Activated T-cell treated with anti-CD3 and anti-CD28 coated beads, Interleukin-2, amount 50 U/mL, for 1 hour (primary cell): ENCODE measurements around the gene NGEF.
"Not testable (repeated sequence)": the region's sequence is repeated elsewhere in the genome, so short reads cannot be mapped to it uniquely, and the experiment has no call there.

Experiments used
- DNase-seq: peaks from one replicate; pipeline ENCODE4 v3.0.0-alpha.2; 2020

Gene NGEF

DNA sequence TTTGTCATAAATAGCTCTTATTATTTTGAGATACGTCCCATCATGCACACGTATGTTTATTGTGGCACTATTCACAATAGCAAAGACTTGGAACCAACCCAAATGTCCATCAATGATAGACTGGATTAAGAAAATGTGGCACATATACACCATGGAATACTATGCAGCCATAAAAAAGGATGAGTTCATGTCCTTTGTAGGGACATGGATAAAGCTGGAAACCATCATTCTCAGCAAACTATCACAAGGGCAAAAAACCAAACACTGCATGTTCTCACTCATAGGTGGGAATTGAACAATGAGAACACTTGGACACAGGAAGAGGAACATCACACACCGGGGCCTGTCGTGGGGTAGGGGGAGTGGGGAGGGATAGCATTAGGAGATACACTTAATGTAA, 6.6 kb upstream of the NGEF start:
- DNase-seq: not testable (repeated sequence)

DNA sequence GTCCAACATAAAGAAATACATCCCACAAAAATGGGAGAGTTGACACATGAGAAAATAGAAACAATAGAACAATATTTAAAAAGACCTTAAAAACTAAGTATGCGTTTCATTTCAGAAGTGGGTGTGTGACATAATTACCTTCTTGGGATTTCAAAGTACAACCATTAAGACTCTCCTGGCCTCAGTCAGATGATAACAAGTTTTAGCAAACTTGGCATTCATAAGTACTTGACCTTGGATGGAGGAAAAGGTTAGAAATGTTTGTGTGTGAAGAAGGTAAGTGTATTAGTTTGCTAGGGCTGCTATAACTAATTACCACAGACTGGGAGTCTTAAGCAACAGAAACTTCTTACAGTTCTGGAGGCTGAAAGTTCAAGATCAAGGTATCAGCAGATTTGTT, 4.9 kb upstream of the NGEF start:
- DNase-seq: no peak

DNA sequence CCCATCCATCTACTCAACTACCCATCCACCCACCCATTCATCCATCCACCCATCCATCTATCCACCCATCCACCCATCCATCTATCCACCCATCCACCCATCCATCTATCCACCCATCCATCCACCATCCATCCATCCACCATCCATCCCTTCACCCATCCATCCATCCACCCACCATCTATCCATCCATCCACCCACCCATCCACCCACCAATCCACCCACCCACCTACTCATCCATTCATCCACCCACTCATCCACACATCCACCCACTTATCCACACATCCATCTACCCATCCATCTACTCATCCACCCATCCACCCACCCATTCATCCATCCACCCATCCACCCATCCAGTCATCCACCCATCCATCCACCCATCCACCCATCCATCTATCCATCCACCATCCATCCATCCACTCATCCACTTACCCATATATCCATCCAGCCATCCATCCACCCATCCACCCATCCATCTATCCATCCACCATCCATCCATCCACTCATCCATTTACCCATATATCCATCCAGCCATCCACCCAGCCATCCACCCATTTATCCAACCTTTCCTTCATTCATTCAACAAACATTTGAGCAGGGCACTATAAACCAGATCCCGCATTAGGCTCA, 2.1 kb upstream of the NGEF start:
- DNase-seq: no peak

DNA sequence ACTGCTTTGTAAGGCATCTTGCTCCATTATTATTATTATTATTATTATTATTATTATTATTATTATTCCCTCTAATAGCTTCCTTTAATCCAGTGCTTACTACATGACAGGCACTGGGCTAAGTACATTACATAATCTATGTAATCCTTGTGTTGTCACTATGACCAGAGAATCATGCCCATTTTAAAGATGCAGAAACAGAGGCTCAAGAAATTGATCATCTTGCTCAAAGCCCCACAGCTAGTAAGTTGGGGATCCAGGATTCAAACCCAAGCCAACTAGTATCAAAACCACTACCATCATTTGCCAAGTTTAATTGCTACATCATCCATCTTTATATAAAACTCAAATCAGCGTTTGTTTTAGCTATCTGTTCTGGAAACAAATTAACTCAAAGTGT, 594 bp upstream of the NGEF start:
- no peak for DNase-seq

DNA sequence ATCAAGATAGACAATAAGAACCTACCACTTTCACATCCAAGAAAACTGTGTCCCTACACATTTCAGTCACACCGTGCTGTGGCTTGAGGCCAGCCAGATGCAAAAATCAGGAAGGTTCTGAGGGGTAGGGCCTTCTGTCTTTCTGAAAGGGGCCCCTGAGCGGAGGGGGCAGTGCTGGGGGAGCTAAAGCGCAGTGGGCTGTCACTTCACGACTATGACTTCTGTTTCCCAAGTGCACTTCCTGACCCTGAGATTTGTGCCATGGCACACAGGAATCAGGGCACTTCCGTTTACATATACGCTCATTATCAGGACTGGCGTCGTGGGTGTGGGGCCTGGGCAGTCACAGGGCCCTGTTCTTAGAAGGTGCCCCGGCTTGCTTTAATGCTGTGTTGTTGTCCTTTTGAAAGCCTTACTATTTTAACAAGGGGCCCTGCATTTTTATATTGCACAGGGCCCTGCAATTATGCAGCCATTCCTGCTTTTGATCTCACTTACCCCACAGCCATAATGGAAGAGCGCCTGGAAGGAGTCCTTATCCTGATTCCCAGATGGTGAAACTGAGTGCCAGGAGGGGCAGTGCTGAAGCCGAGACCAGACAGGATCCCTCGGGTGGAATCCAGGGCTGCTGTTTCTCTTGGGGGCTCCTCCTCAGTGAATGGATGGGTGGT, 620 bp downstream of the NGEF start:
- DNase-seq: no peak

DNA sequence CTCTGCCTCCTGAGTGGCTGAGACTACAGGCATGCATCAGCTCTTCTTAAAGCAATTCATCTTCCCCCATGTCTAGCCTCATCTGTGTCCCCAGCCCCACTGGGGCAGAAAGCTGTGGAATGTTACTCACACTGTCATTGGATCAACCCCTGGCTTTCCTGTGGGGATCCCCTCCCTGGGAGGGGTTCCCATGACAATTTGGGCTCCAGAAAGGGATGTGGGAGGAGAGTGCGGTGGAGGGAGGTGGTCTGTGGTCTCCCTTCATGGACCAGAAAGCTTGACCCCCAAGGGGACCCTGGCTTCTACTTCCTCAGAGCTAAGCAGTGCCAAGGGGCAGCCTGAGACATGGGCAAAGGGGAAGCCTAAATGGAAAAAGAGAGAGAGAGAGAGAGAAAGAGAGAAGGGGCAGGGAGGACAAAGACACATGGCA, 1.3 kb downstream of the NGEF start:
- DNase-seq: no peak

DNA sequence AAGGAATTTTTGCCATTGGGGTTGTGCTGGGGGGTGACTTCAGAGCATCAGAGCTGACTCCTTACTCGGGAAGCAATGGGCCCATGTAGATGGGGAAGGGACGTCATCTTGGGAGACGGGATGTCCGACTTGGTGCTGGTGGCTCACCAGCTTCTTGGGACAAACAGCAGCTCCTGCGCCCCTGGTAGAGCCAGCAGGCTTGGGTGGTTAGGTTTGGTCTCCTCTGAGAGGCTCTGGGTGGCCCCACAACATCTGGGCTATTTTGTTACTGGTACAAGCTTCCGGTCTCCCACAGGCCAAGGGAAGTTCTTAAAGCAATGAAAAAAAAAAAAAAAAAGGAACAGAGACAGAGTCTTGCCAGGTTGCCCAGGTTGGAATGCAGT, 1.8 kb downstream of the NGEF start:
- no peak for DNase-seq

DNA sequence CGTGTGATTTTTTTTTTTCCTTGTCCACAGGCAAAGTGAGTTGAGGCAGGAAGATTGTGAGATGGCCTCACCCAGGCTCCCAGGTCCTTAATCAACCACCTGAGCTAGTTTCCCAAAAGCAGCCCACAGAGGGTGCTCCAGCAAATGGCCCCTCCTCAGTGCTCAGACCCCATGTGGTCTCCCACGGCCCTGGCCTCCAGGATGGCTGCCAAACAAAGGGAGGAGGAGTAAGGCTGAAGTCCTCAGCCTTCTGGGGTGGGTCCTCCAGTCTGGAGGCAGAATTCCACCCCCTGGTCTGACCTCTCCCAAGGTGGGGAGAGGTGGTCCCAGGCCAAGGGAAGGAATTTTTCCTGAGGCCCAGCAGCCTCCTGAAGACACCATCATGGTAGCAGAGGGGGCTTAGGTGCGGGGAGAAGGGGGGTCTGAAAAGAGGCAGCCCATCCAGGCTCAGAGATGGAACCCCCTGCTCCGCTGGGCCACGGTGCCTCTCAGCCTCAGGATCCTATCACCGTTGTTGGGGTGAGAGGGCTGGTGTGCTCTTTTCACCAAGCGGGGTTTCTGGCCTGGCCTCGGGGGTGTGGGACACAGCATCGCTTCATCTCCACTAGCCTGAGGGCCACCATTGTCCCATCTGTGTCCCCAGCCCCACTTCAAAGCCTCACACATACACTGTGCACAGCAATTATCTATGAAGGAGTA, 2.3 kb downstream of the NGEF start:
- no peak for DNase-seq

DNA sequence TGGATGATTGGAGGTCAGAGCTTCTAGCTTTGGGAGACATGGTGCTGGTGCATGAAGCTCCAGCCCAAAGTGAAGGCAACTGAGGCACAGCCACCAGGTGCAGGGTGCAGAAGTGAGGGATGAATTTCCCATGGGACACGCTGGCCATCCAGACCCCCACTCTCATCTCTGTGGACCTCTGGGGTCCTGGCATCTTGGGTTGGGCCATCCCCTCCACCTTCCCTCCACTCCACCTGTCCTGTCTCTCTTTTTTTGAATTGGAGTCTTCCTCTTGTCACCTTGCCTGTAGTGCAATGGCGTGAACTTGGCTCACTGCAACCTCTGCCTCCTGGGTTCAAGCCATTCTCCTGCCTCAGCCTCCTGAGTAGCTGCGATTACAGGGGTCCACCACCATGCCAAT, 3.4 kb downstream of the NGEF start:
- no peak for DNase-seq

DNA sequence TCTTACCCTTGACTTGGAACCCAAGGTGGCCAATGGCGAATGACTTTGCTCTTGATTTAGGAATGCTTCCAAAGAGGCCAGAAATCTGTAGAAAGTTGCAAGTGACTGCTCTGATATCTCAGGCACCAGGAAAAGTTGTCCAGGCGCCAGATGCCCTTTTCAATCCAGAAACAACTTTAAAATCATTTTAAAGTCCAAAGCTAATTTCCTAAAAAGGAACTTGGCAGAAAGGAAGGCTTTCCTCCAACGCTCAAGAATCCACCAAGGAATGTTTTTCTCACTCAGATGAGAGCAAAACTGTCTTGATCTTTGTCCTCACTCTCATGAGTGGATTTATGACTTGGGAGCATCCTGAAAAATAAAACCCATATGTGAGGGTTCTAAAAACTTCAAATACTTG, 5.3 kb downstream of the NGEF start:
- DNase-seq: no peak

DNA sequence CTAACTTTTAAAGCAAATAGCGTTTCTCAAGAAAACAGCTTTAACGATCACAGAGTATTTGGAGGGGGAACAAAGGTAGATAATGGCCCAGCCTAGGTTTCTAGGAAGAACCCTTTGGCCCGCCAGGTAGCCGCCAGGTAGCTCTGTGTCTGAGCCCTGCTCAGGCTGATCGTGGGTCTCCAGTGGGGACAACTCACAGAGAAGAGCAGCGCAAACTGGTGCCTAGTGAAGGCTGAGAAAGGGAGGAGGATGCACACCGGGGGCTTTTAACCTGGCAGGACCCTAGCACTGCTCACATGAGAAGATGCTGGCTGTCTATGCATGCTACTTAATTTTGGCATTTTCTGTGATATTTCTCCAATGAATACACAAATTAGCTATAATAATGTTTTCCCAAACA, 5.8 kb downstream of the NGEF start:
- DNase-seq: no peak

DNA sequence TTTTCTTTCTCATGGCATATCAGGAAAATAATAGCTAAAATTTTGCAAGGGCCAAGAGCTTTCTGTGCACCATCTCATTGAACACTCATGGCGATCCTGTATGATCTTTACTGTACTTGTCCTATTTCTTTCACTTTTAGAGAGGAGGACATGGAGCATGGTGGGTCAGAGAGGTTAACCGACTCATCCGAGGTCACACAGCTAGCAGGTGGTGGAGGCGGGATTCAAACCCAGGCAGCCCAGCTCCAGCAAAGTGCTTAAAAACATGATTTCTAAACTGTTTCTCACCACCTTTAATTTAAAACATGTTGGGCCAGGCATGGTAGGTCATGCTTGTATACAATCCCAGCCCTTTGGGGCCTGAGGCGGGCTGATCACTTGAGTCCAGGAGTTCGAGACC, 6.4 kb downstream of the NGEF start:
- no peak for DNase-seq

DNA sequence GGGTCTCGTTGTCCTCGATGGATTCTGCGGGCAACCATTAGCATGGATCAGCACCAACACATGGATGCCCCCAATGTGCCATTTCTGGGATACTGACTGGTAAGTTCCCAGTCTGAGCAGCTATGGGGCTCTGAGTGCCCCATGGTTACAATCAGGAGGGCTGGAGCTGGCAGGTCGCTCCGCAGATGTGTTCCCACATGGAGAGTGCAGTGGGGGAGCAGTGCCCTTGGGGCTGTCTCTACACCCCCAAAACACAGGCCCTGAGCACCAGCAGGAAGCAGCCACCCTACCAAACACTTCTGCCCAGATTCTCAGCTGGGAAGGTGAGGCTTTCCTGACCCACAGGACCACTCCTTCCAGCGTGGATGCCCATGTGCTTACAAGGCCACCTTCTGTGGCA, 8.0 kb downstream of the NGEF start:
- DNase-seq: no peak

DNA sequence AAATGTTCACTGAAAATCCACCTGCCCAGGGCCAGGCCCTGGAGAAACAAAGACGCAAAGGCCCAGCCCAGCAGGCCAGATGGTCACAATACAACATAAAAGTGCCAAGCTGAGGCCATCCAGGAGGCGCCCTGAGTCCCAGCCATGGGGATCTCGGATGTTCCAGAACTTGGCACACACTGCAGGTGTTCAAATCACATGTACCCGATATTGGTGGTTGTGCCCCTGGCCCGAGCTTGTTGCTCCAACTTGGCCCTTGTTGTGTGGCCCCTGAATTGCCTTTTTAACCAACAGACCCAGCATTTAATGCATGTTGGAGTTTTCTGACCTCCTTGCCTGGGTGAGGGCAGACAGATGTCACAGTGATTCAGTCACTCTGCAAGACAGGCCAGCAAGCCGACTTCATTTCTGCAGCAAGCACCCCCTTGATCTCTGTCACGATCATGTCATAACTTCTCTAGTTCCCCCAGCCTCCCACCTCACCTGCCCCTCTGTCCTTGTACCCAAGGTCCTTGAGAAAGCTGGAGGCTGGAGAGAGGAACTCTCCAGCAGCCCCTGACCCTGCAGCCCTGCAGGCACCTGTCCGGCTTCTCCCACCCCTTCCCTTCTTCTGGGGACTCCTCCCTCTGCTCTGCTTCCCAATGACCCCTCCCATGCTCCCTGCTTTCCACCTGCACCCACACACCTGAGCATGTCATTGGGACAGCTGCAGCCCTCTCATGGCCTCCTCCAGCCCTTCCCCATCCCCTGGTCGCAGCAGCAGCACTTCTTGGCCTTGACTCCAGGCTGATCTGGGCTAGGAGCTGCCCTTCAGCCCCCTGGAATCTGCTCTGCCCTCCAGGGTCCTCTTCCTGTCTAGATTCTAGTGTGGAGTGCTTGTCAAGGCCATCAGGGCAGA, 9.1 kb downstream of the NGEF start:
- no peak for DNase-seq

DNA sequence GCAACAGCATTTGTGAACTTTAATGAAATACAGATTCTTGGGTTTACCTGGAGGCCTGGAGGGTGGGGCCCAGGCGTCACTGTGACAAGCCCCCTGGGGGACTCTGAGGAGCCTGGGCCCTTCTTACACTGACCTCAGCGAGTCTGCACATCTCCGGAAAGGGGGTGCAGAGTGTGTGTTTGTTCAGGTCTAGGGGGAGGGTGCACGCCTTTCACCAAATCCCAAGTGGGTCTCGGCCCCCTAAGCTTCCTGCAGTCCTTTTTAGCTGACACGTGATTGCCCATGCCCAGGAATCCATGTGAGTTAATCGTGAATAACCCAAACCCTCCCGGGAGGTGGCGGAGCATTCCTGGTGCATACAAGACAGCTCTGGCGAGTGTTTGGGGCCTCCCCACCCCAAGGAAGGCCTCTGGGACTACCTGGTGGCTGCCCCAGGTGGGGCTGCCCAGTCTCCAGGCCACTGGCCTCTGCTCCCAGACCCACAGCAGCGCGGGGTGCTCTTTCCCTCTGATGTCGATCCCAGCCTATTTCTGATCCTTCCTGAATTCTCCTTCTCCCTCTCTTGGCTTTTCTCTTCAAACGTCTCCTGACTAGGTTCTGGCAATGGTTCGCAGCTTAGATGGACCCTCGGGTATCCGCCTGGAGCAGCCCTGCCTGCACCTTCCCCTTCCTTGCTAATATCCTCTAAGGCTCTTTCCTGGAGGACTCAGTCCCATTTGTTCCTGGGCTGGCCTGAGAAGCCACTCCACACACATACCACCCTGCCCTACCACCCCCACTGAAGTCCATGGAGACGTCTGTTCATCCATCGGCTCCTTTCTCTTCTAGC, 10.0 kb downstream of the NGEF start:
- no peak for DNase-seq

DNA sequence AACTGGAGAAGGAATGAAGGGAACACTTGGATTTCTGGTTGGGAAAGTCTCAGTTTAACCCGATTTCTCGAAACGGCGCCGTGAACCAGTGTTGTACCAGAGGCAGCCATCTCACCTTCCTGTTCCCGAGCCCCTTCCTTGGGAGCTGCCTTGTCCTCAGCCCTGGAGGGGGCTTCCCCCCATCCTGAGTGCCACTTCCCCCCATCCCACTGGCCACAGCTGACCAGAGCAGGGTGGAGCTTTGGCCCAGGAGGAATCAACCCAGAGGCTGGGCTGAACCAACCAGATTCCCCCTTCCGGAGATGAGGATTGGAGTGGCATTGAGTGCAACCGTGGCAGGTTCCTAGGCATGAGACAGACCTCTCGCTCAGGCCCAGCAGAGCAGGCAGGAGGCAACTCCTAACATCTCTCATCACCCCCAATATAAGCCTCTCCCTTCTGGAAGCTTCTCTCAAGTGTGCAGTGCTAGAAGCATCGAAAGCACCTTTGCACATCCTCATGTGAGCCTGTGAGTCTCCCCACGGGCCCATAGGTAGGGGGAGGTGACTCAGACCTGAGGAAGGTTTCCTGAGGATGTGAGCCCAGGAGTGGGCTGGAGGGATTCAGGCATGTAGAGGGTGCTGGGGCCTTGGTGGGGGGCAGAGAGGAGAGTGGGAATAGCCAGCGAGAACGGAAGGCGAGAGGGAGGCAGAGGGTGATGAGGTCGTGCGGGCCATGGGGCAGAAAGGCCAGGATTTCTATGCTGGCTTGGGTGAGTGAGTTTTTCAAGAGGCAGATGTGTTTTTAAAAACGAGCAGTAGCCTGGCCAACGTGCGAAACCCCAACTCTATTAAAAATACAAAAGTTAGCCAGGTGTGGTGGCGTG, 11.9 kb downstream of the NGEF start:
- no peak for DNase-seq

DNA sequence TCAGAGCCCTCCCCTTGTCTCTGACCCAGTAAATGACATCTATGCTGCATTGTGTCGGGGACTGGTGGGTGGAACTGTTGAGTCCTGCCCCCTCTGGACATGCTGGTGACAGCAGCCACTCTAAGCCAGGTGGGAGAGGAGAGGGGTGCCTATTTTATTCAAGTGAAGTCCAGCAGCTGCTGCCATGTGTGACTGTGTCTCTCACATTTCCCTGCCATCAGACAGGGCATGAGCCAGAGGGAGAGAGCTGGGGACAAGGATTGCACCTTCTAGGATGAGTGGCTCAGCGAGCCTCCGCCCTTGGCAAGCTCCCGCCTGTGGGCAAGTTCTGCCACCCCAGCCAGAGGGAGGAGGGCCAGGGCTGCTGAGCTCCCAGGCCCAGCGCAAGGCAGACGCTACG, 13.7 kb downstream of the NGEF start:
- DNase-seq: no peak

DNA sequence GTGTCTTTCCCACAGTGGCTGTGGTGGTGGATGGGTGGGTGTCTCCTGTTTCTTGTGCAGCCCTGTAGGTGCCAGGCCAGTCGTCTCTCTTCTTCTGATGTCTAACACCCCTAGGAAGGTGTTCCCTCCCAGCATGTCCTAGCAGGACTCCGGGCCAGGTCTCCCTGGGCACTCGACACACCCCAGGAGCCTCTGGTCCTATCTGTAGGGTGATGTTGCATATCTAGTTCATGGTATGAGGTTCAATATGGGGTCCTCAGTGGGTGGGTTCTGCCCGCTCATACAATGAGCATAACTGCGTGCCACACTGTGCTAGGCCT, 14.4 kb downstream of the NGEF start:
- no peak for DNase-seq

DNA sequence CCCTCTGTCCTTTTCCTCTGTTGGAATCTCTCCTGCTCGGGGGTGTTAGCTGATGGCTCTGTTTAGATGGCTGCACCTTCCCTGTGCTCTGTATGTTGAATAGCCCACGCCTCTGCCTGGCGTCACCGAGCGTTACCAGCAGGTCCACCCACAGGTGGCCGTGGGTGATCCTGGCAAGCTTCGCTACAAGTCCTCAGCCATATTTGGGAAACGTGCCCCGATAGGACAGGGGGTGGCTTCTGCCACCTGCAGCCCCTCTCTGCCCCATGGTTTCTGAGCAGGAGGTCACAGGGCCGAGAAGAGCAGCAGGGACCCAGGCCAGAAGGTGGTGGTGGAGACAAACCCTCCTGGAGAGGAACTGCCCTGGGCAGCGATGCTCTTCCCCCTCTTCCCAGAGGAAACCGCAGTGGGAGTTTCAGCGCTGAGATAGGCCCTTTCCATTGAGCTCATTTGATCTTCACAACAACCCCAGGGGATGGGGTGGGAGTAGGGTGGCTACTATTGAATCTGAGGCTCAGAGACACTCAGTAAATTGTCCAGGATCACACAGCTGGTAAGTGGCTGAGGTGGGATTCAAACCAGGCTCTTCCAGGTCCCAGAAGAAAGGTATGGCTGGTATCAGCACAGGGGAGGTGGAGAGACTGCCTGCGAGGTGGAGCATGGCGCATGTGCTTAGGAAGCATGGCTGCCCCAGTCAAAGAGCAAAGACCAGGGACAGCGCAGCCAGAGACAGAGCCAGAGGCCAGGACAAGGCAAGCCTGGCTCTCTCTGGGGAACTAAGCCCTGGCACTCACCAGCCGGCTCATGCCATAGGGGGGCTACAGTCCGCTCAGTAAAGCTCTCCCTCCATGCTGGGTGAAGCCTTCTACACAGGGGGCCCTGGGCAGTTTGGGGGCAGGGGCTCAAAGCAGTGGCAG, 15.0 kb downstream of the NGEF start:
- DNase-seq: no peak

DNA sequence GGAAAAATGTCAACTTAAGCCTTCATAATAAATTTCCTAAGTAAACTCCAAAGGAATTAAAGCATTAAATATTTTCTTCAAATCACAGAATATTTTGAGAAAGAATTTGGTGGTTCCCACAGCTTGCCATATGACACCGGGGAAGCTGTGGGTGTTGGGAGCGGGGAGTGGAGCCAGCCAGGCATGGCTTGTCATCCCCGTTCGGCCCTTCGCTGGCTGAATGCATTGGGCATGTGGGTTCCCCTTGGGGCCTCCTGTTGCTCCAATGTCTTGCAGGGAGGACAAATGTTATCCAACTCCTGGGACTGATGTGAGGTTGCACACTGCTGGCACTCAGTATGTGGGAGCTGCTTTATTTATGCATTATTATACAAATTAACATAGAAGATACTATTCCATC, 18.6 kb downstream of the NGEF start:
- DNase-seq: no peak
